NCI-H1105 treated with DMSO at 0.1 percent for 48 hours (cell line): ENCODE results near the gene GPBP1L1.
A peak's percentile ranks its signal among the peaks of the same experiment; 100 is the strongest.
"Not testable (repeated sequence)": the region's sequence is repeated elsewhere in the genome, so short reads cannot be mapped to it uniquely, and the experiment has no call there.

Source experiments
- DNase-seq: peaks from one replicate; lab custom pipeline; 2025; lab: John Stamatoyannopoulos, UW

GPBP1L1 gene

GRCh38 chr1:45686288-45687013 lies at the start of gene GPBP1L1:
TSS of gene GPBP1L1 (minus strand) at chr1:45686533. CDS start at chr1:45659087, 27,446 bp downstream.
- DNase-seq: peak; percentile 97

GRCh38 chr1:45730780-45731319 lies 44.5 kb upstream of the GPBP1L1 start:
- no peak for DNase-seq

- no peak for DNase-seq
Observed at GRCh38 chr1:45730075-45730779, 43.9 kb upstream of the GPBP1L1 start.

- DNase-seq: not testable (repeated sequence)
Observed at GRCh38 chr1:45726007-45726406, 39.7 kb upstream of the GPBP1L1 start.

- no peak for DNase-seq
Observed at GRCh38 chr1:45723248-45723930, 37.1 kb upstream of the GPBP1L1 start.

- no peak for DNase-seq
Observed at GRCh38 chr1:45722809-45723208, 36.5 kb upstream of the GPBP1L1 start.

GRCh38 chr1:45721207-45721606 lies 34.9 kb upstream of the GPBP1L1 start:
- no peak for DNase-seq

- DNase-seq: no peak
Observed at GRCh38 chr1:45718289-45718688, 32.0 kb upstream of the GPBP1L1 start.

GRCh38 chr1:45717386-45717785 lies 31.1 kb upstream of the GPBP1L1 start:
- DNase-seq: not testable (repeated sequence)

- DNase-seq: no peak
Observed at GRCh38 chr1:45716700-45717099, 30.4 kb upstream of the GPBP1L1 start.

- DNase-seq: no peak
Observed at GRCh38 chr1:45713711-45714110, 27.4 kb upstream of the GPBP1L1 start.

GRCh38 chr1:45704637-45705036 lies 18.3 kb upstream of the GPBP1L1 start:
- no peak for DNase-seq

- no peak for DNase-seq
Observed at GRCh38 chr1:45694823-45695222, 8.5 kb upstream of the GPBP1L1 start.

- not testable (repeated sequence) for DNase-seq
Observed at GRCh38 chr1:45693811-45694210, 7.5 kb upstream of the GPBP1L1 start.

- peak; percentile 89 for DNase-seq
Observed at GRCh38 chr1:45687754-45688740, 1.7 kb upstream of the GPBP1L1 start, which contains the start of gene TMEM69. TSS of gene TMEM69 (plus strand) at chr1:45688181. CDS start at chr1:45691069, 2,888 bp downstream.

- DNase-seq: peak; percentile 99
Observed at GRCh38 chr1:45687014-45687753, 851 bp upstream of the GPBP1L1 start.

GRCh38 chr1:45686015-45686287 lies 382 bp downstream of the GPBP1L1 start:
- peak; percentile 53 for DNase-seq

GRCh38 chr1:45685308-45686014 lies 872 bp downstream of the GPBP1L1 start:
- peak; percentile 46 for DNase-seq

GRCh38 chr1:45684402-45684801 lies 1.9 kb downstream of the GPBP1L1 start:
- no peak for DNase-seq

GRCh38 chr1:45682942-45683341 lies 3.4 kb downstream of the GPBP1L1 start:
- no peak for DNase-seq
